ENCODE data around the gene RLF. TPM values are rescaled to one million over a fixed set of nuclear protein-coding genes. Genes with fewer than 3 reads are reported as not detected.

Gene RLF
- total and polyA plus RNA-seq, 2 donors (not counting 1 experiment from before 2014, with no cell fraction given), result 7.8 to 21.9 TPM

GRCh38 chr1:40153073-40153770, 8.0 kb upstream of the RLF start:
- Mint-ChIP-seq H3K9me3 (ENCODE audit: insufficient read depth) (no peaks in the 10 kb centered on the region), H3K4me3 (peak overlapping the region; percentile 80), H3K27me3 (no peaks in the 10 kb centered on the region), H3K4me1 (peaks cover 25% of the 10 kb centered on the region), H3K27ac (peak overlapping the region; percentile 95)
- Histone ChIP-seq H3K36me3 (replicated peaks in 1 of 2; ENCODE audit: control extremely low read depth in 1 of 2, control insufficient read depth in 1 of 2, extremely low read depth in 1 of 2, insufficient read depth in 2 of 2, low read length in 1 of 2) (no peaks in the 10 kb centered on the region), H4K20me1 (ENCODE audit: control insufficient read depth, insufficient read depth, low read length, poor library complexity, severe bottlenecking) (no peaks in the 10 kb centered on the region), H3K27ac (ENCODE audit: low read length in 2 of 2) (peak overlapping the region; percentile 79 to 82), H3K79me2 (ENCODE audit: control insufficient read depth, insufficient read depth, low read length) (peaks cover 4% of the 10 kb centered on the region), H3K9ac (ENCODE audit: low read length) (peak overlapping the region; percentile 55), H3K9me3 (ENCODE audit: control extremely low read depth in 1 of 3, control insufficient read depth in 2 of 3, insufficient read depth in 1 of 3, low read length in 2 of 3) (no peaks in the 10 kb centered on the region), H3K27me3 (replicated peaks in 1 of 4; ENCODE audit: control extremely low read depth in 1 of 4, control insufficient read depth in 3 of 4, insufficient read depth in 4 of 4, low read length in 3 of 4) (no peaks in the 10 kb centered on the region), H3K4me1 (ENCODE audit: control insufficient read depth in 2 of 2, insufficient read depth in 2 of 2, low read length in 2 of 2) (peaks cover 21 to 22% of the 10 kb centered on the region in 2 donors), H3K4me2 (replicated peaks; ENCODE audit: low read depth, low read length, poor library complexity, severe bottlenecking) (peak overlapping the region; percentile 83), H2AFZ (ENCODE audit: insufficient read depth, low read depth, low read length, poor library complexity, severe bottlenecking) (peak overlapping the region; percentile 78), H3K4me3 (ENCODE audit: control extremely low read depth in 1 of 5, extremely low read depth in 1 of 5, insufficient read depth in 1 of 5, low read depth in 2 of 5, low read length in 4 of 5) (peak overlapping the region in 4 of 5 experiments; percentile 29 to 60 (median 31))
- CTCF ChIA-PET, result interaction anchor here (0.6 to 9.5 kb wide), 45 partner anchors 10 to 697 kb away, joined by 3 to 272 read pairs (median 5); partner anchors contain the start of genes CAP1, COL9A2, RLF and SMAP2
- POLR2A ChIA-PET, result interaction anchor here (0.6 to 2.1 kb wide), 13 partner anchors 16 to 251 kb away, joined by 3 to 11 read pairs (median 6); no protein-coding TSS in a partner anchor
- TF ChIP-seq CTCF (IDR thresholded peaks at IDR 0.05) (peak; percentile 82), EZH2 (IDR thresholded peaks at IDR 0.05; ENCODE audit: borderline replicate concordance, insufficient read depth, low read depth, low read length, poor library complexity, severe bottlenecking) (no peak)
- ATAC-seq (ENCODE audit: low read depth), result peak; percentile 79
- peak; percentile 83 for DNase-seq
- intact Hi-C loops (cut with micrococcal nuclease), result loop anchor here (1.0 to 2.0 kb wide), 7 partner anchors 8 to 297 kb away; partner anchors contain the start of genes RLF, ZFP69B and ZMPSTE24
- no CpG with 5 or more reads among the region's 2 CpGs for WGBS (ENCODE audit: insufficient coverage)

- H3K9me3 Mint-ChIP-seq (ENCODE audit: insufficient read depth), result no peaks in the 10 kb centered on the region
- no peak overlapping the region for H2AFZ ChIP-seq (ENCODE audit: insufficient read depth, low read depth, low read length, poor library complexity, severe bottlenecking)
- H3K4me3 Mint-ChIP-seq, result no peak overlapping the region
- H3K9ac ChIP-seq (ENCODE audit: low read length), result no peak overlapping the region
- CTCF ChIA-PET, result interaction anchor here (0.6 to 9.5 kb wide), 8 partner anchors 12 to 1221 kb away, joined by 3 to 272 read pairs (median 54); partner anchors contain the start of genes COL9A2 and ZNF684
- WGBS (ENCODE audit: insufficient coverage), result no CpG with 5 or more reads among the region's 3 CpGs
- peaks cover 6% of the 10 kb centered on the region for H3K79me2 ChIP-seq (ENCODE audit: control insufficient read depth, insufficient read depth, low read length)
- H3K27me3 Mint-ChIP-seq, result no peaks in the 10 kb centered on the region
- peaks cover 21 to 22% of the 10 kb centered on the region in 2 donors for H3K4me1 ChIP-seq (ENCODE audit: control insufficient read depth in 2 of 2, insufficient read depth in 2 of 2, low read length in 2 of 2)
- POLR2A ChIA-PET, result no interaction called here
- H3K4me2 ChIP-seq (replicated peaks; ENCODE audit: low read depth, low read length, poor library complexity, severe bottlenecking), result no peak overlapping the region
- ATAC-seq (ENCODE audit: low read depth), result no peak
- no peaks in the 10 kb centered on the region for H3K9me3 ChIP-seq (ENCODE audit: control extremely low read depth in 1 of 3, control insufficient read depth in 2 of 3, insufficient read depth in 1 of 3, low read length in 2 of 3)
- intact Hi-C loops (cut with micrococcal nuclease), result no loop called here
- H3K4me3 ChIP-seq (ENCODE audit: control extremely low read depth in 1 of 5, extremely low read depth in 1 of 5, insufficient read depth in 1 of 5, low read depth in 2 of 5, low read length in 4 of 5), result no peak overlapping the region
- peaks cover 25% of the 10 kb centered on the region for H3K4me1 Mint-ChIP-seq
- no peaks in the 10 kb centered on the region for H4K20me1 ChIP-seq (ENCODE audit: control insufficient read depth, insufficient read depth, low read length, poor library complexity, severe bottlenecking)
- H3K36me3 ChIP-seq (replicated peaks in 1 of 2; ENCODE audit: control extremely low read depth in 1 of 2, control insufficient read depth in 1 of 2, extremely low read depth in 1 of 2, insufficient read depth in 2 of 2, low read length in 1 of 2), result no peaks in the 10 kb centered on the region
- no peak overlapping the region for H3K27ac ChIP-seq (ENCODE audit: low read length in 2 of 2)
- H3K27ac Mint-ChIP-seq, result no peak overlapping the region
- DNase-seq, result no peak
- TF ChIP-seq EZH2 (IDR thresholded peaks at IDR 0.05; ENCODE audit: borderline replicate concordance, insufficient read depth, low read depth, low read length, poor library complexity, severe bottlenecking), result no peak
- H3K27me3 ChIP-seq (replicated peaks in 1 of 4; ENCODE audit: control extremely low read depth in 1 of 4, control insufficient read depth in 3 of 4, insufficient read depth in 4 of 4, low read length in 3 of 4), result no peaks in the 10 kb centered on the region
These were observed 6.1 kb upstream of the RLF start for GRCh38 chr1:40155135-40155534.

All from B cell (primary cell).